NCI-H2171 treated with DMSO at 0.1 percent for 48 hours (cell line): ENCODE results near the gene HAUS5.

Experiments
- DNase-seq: peaks from one replicate; lab custom pipeline; 2025; lab: John Stamatoyannopoulos, UW

The HAUS5 gene

DNA sequence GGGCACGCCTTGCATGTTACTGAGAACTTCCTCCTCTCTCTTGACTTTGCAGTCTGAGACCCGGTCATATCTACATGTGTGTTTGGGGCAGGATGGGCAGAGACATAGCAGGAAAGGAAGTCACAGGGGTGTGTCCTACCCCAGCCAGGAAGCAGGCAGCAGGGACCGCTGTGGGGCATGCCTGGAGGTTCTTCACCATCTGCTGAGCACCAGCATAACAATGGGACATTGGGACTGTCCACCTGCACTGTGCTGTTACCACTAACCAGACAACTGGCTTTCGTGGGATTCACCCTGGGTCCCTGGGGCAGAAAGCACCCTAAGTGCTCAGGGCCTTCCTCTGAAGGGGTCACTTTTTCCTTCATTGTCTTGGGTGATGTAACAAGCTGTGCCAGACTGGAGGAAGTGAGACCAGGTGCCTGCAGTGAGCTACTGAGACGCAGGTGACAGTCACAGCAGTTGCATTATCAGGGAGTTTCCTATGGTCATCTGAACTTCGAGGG, 2.6 kb upstream of the HAUS5 start:
- no peak for DNase-seq

DNA sequence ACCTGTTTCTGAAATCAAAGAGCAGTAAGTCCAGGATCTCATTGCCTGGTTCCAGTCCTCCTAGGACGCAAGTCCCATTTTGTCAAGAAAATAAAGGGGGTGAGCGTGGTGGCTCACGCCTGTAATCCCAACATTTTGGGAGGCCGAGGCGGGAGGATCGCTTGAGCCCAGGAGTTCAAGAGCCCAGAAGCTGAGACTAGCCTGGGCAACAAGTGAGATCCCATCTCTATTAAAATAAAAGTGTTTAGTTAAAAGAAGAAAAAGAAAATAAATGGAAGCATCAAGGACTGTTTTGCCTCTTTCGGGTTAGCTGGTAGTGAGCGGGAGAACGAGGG, 344 bp upstream of the HAUS5 start:
- no peak for DNase-seq

DNA sequence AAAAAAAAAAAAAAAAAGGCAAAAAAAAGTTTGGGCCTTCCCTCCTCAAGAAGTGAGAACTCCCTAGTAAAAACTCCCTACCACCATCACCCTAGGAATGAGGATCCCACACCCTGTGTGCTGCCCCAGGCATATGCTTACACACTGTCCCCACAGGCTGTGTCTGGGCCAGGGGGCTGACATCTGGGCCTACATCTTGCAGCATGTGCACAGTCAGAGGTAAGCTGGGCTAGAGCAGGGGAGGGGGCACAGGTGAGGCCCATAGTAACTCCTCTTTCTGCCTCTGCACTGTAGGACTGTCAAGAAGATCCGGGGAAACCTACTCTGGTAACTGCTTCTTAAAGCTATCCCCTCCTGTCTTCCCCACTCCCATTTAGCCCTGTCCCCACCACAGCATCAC, 1.0 kb downstream of the HAUS5 start:
- DNase-seq: no peak

- DNase-seq: no peak
Measured at GRCh38 chr19:35615036-35615435, 2.5 kb downstream of the HAUS5 start.

- DNase-seq: no peak
Measured at GRCh38 chr19:35618857-35619256, 6.3 kb downstream of the HAUS5 start.

DNA sequence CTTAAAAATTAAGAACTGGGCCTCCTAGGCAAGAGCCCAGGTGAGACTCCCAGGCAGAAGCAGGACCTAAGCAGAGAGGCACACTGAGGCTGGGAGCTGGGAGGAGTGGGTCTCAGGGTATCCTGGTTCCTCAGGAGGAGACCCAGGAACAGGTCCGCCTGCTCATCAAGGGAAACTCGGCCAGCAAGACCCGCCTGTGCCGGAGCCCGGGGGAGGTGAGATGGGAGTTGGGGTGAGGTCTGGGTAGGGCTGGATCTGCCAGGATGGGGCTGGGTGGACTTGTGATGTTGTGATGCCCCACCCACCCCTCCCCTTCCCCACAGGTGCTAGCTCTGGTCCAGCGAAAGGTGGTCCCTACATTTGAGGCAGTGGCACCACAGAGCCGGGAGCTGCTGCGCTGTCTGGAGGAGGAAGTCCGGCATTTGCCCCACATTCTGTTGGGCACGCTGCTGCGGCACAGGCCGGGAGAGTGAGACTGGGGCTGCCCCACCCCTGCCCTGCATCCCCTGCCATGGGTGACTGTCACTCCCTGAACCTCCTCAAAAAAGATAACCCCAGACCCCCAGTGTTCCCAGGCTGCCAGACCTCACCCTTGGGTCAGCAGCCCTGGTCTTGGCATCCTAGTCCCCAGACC, 6.9 kb downstream of the HAUS5 start:
- DNase-seq: no peak

DNA sequence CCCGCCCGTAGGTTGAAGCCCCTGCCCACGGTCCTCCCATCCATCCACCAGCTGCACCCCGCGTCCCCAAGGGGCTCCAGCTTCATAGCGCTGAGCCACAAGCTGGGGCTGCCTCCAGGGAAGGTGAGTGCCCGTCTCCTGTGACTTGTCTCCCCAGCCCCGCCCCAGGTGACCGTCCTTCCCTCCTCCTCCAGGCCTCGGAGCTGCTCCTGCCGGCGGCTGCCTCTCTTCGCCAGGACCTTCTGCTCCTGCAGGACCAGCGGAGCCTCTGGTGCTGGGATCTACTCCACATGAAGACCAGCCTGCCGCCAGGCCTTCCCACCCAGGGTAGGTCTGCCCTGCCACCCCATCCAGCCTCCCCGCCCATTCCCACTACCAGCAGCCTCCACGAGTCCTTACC, 7.5 kb downstream of the HAUS5 start:
- DNase-seq: no peak

DNA sequence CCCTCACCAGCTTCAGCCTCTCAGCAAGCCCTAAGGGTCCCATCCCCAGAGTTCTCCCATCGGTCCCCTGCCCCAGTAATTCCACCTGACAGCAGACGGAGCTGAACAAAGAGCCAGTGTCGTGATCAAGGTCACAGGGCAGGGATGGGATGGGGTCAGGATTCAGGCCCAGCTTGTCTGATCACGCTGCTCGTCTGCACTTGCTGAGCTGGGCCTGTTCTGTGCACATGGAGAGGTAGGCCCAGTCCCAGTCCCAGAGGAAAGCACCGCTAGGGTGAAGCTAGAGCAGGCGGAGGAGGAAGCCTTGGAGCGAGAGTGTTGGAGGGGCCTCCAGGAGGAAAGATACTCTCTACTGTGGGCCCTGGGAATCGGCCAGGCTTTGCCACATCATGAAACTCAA, 9.2 kb downstream of the HAUS5 start:
- DNase-seq: no peak

GRCh38 chr19:35622750-35623149, 10.2 kb downstream of the HAUS5 start:
- DNase-seq: no peak

GRCh38 chr19:35623327-35624010, 10.9 kb downstream of the HAUS5 start:
- no peak for DNase-seq

DNA sequence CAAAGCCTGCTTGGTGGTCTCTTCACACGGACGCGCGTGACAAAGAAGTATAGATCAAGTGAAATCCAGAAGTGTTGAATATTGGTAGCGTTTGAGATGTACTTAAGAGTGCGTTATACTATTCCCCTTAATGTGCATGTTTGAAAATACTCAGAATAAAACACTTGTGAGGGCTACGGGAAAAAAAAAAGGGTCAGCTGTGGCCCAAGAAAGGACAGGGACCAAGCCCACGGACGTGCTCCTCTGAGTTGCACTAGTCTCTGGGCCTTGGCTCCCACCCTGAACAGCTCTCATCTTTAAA, 15.7 kb downstream of the HAUS5 start:
- no peak for DNase-seq

DNA sequence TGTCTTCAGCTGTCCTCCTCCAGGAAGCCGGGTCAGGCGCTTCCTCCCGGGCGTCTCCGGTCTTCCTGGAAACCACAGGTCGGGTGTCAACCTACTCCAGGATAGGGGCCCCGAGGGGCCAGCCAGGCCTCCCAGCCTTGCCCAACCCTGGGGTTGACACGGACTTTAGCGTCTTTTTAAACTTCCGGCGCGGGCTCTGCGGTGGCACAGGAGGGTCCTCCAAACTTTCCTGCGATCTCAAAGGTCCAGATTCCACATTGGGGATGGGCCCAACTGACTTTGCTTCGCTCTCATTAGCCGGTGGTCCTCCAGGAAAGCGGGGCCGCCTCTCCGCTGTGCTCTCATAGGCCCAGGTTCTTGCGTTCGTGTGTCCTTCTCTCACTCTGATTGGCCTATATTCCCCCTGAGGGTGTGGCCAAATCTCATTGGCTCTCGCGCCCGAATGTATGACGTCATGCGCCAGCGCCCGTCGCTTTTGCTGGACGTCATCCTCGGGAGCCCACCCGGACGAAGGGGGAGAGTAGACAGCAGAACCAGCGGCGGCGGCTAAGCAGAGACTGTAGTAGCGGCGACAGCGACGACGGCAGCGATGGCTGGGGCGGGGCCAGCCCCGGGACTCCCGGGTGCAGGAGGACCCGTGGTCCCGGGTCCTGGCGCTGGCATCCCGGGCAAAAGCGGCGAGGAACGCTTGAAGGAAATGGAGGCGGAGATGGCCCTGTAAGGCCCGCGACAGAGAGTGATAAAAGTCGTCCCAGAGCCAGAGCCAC, 16.2 kb downstream of the HAUS5 start, which contains the start of gene RBM42:
TSS of gene RBM42 (plus strand) at position 472 of the 767 bp plus-strand sequence. CDS start at position 590, 118 bp downstream.
- DNase-seq: peak; percentile 99

GRCh38 chr19:35629332-35629633, 16.7 kb downstream of the HAUS5 start:
- DNase-seq: no peak

GRCh38 chr19:35633727-35634440, 21.3 kb downstream of the HAUS5 start:
- DNase-seq: no peak

- DNase-seq: no peak
Measured at GRCh38 chr19:35636651-35637050, 24.1 kb downstream of the HAUS5 start.

GRCh38 chr19:35637165-35637564, 24.6 kb downstream of the HAUS5 start:
- DNase-seq: no peak

DNA sequence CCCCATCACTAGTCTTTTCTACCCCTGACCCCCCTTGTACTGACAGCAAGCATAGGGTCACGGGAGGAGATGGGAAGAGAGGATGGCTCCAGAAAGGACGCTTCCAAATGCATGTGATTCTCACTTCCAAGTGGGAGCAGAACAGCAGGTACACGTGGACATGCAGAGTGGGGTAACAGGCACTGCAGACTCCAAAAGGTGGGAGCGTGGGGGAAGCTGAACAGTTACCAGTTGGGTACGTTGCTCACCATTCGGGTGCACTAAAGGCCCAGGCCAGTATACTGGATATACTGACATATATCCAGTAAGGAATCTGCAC, 26.7 kb downstream of the HAUS5 start:
- DNase-seq: no peak

GRCh38 chr19:35639863-35640262, 27.3 kb downstream of the HAUS5 start:
- DNase-seq: no peak

DNA sequence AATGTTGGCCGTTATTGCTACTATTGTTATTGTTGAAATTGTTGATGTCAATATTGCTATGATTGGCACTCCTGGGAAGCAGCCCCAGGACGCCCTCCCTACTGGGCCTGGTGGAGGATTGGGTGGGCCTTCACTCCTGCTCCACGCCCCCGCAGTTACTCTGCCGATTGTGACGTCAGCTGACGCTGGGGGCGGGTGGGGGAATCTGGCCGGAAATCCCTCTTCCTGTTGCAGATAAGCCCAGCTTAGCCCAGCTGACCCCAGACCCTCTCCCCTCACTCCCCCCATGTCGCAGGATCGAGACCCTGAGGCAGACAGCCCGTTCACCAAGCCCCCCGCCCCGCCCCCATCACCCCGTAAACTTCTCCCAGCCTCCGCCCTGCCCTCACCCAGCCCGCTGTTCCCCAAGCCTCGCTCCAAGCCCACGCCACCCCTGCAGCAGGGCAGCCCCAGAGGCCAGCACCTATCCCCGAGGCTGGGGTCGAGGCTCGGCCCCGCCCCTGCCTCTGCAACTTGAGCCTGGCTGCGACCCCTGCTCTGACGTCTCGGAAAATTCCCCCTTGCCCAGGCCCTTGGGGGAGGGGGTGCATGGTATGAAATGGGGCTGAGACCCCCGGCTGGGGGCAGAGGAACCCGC, 29.1 kb downstream of the HAUS5 start, which contains the start of gene ETV2:
TSS of gene ETV2 (plus strand) at position 231 of the 637 bp plus-strand sequence. CDS start 716 bp downstream, outside the sequence.
- DNase-seq: no peak

DNA sequence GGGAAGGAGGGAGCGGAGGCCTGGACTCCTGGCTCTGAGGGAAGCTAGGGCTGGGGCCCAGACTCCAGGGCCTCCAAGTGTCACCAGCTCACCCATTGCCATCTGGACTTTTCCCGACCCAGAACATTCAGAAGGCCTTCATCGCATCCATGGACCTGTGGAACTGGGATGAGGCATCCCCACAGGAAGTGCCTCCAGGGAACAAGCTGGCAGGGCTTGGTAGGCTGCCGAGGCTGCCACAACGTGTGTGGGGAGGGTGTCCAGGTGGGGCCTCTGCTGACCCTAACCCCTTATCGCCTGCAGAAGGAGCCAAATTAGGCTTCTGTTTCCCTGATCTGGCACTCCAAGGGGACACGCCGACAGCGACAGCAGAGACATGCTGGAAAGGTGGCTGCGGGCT, 29.8 kb downstream of the HAUS5 start:
- DNase-seq: no peak

DNA sequence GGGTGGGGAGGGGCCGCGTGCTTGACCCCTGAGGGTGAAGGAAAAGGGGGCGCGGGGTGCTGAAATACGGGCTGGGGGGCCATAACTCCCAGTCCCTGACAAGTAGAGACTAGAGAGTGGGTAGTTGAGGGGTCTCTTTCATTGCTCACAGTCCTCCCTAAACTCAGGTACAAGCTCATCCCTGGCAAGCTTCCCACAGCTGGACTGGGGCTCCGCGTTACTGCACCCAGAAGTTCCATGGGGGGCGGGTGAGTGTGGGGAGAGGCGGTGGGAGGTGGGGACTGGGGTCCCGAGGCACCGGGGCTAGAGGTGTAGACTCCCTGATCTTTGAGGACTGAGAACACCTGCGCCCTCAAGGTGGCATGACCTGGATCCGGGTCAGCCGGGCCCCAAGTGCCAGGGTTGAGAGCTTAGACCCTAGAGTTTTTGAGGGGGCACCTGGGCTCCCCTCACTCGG, 30.3 kb downstream of the HAUS5 start:
- DNase-seq: no peak
